ENCODE data around the gene GREB1. TPM values are rescaled to one million over a fixed set of nuclear protein-coding genes. Genes with fewer than 3 reads are reported as not detected.

The GREB1 gene
- total and polyA plus RNA-seq, 7 experiments from 2014 or later: 0.14 to 0.82 (median 0.25) TPM; not detected in 3

GRCh38 chr2:11509657-11510360 lies 24.0 kb upstream of the GREB1 start:
- intact Hi-C loops (cut with micrococcal nuclease): no loop called here

GRCh38 chr2:11512431-11512830 lies 21.4 kb upstream of the GREB1 start:
- ChIA-PET POLR2A (no interaction called here), CTCF (no interaction called here)
- no peaks in the 10 kb centered on the region for H3K4me1 Mint-ChIP-seq
- no peaks in the 10 kb centered on the region for H3K36me3 ChIP-seq (ENCODE audit: control insufficient read depth in 2 of 3, insufficient read depth in 3 of 3, low read length in 3 of 3)
- DNase-seq: no peak
- H3K27me3 ChIP-seq (ENCODE audit: control insufficient read depth in 2 of 2, insufficient read depth in 2 of 2, low read length in 2 of 2): no peaks in the 10 kb centered on the region
- H3K9me3 Mint-ChIP-seq: no peaks in the 10 kb centered on the region
- no peak overlapping the region for H3K4me3 Mint-ChIP-seq
- no peak for ATAC-seq
- intact Hi-C loops (cut with micrococcal nuclease): no loop called here
- H3K27me3 Mint-ChIP-seq: peaks cover 5 to 29% (median 12%) of the 10 kb centered on the region in 5 donors
- H3K27ac ChIP-seq (ENCODE audit: low read depth, low read length): no peak overlapping the region
- H3K36me3 Mint-ChIP-seq: no peaks in the 10 kb centered on the region
- H3K4me1 ChIP-seq (ENCODE audit: control insufficient read depth in 2 of 2, insufficient read depth in 2 of 2, low read length in 2 of 2): no peaks in the 10 kb centered on the region
- H3K27ac Mint-ChIP-seq: no peak overlapping the region
- H3K9me3 ChIP-seq (ENCODE audit: control insufficient read depth in 2 of 3, low read length in 3 of 3): no peaks in the 10 kb centered on the region
- H3K4me3 ChIP-seq (ENCODE audit: low read length): no peak overlapping the region

More at GRCh38 chr2:11509657-11510360, 24.0 kb upstream of the GREB1 start:
- DNase-seq (no peak), ATAC-seq (no peak)
- Mint-ChIP-seq H3K27ac (no peak overlapping the region), H3K4me3 (no peak overlapping the region), H3K9me3 (no peaks in the 10 kb centered on the region), H3K27me3 (peaks cover under 1 to 28% (median 13%) of the 10 kb centered on the region in 5 donors), H3K4me1 (no peaks in the 10 kb centered on the region), H3K36me3 (no peaks in the 10 kb centered on the region)
- Histone ChIP-seq H3K4me3 (ENCODE audit: low read length) (no peak overlapping the region), H3K27me3 (ENCODE audit: control insufficient read depth in 2 of 2, insufficient read depth in 2 of 2, low read length in 2 of 2) (no peaks in the 10 kb centered on the region), H3K9me3 (ENCODE audit: control insufficient read depth in 2 of 3, low read length in 3 of 3) (no peaks in the 10 kb centered on the region), H3K27ac (ENCODE audit: low read depth, low read length) (no peak overlapping the region), H3K36me3 (ENCODE audit: control insufficient read depth in 2 of 3, insufficient read depth in 3 of 3, low read length in 3 of 3) (no peaks in the 10 kb centered on the region), H3K4me1 (ENCODE audit: control insufficient read depth in 2 of 2, insufficient read depth in 2 of 2, low read length in 2 of 2) (no peaks in the 10 kb centered on the region)
- ChIA-PET POLR2A (no interaction called here), CTCF (no interaction called here)

GRCh38 chr2:11513319-11513718 lies 20.5 kb upstream of the GREB1 start:
- Histone ChIP-seq H3K4me1 (ENCODE audit: control insufficient read depth in 2 of 2, insufficient read depth in 2 of 2, low read length in 2 of 2) (no peaks in the 10 kb centered on the region), H3K27me3 (ENCODE audit: control insufficient read depth in 2 of 2, insufficient read depth in 2 of 2, low read length in 2 of 2) (no peaks in the 10 kb centered on the region), H3K4me3 (ENCODE audit: low read length) (no peak overlapping the region), H3K9me3 (ENCODE audit: control insufficient read depth in 2 of 3, low read length in 3 of 3) (no peaks in the 10 kb centered on the region), H3K36me3 (ENCODE audit: control insufficient read depth in 2 of 3, insufficient read depth in 3 of 3, low read length in 3 of 3) (no peaks in the 10 kb centered on the region), H3K27ac (ENCODE audit: low read depth, low read length) (no peak overlapping the region)
- POLR2A ChIA-PET: no interaction called here
- peaks cover 0 to 7% (median 0%) of the 10 kb centered on the region in 11 donors for H3K9me3 Mint-ChIP-seq
- DNase-seq: no peak
- H3K27ac Mint-ChIP-seq: no peak overlapping the region
- H3K4me3 Mint-ChIP-seq: no peak overlapping the region
- peaks cover 5 to 30% (median 12%) of the 10 kb centered on the region in 5 donors for H3K27me3 Mint-ChIP-seq
- no peaks in the 10 kb centered on the region for H3K36me3 Mint-ChIP-seq
- CTCF ChIA-PET: no interaction called here
- no peak for ATAC-seq
- no peaks in the 10 kb centered on the region for H3K4me1 Mint-ChIP-seq
- intact Hi-C loops (cut with micrococcal nuclease): no loop called here

GRCh38 chr2:11514081-11514730 lies 19.6 kb upstream of the GREB1 start:
- Histone ChIP-seq H3K4me1 (ENCODE audit: control insufficient read depth in 2 of 2, insufficient read depth in 2 of 2, low read length in 2 of 2) (no peaks in the 10 kb centered on the region), H3K9me3 (ENCODE audit: control insufficient read depth in 2 of 3, low read length in 3 of 3) (no peaks in the 10 kb centered on the region), H3K4me3 (ENCODE audit: low read length) (no peak overlapping the region), H3K27me3 (ENCODE audit: control insufficient read depth in 2 of 2, insufficient read depth in 2 of 2, low read length in 2 of 2) (no peaks in the 10 kb centered on the region), H3K36me3 (ENCODE audit: control insufficient read depth in 2 of 3, insufficient read depth in 3 of 3, low read length in 3 of 3) (no peaks in the 10 kb centered on the region), H3K27ac (ENCODE audit: low read depth, low read length) (no peak overlapping the region)
- ATAC-seq: no peak
- H3K27ac Mint-ChIP-seq: no peak overlapping the region
- H3K36me3 Mint-ChIP-seq: no peaks in the 10 kb centered on the region
- no peaks in the 10 kb centered on the region for H3K4me1 Mint-ChIP-seq
- CTCF ChIA-PET: no interaction called here
- peaks cover 5 to 30% (median 12%) of the 10 kb centered on the region in 5 donors for H3K27me3 Mint-ChIP-seq
- H3K4me3 Mint-ChIP-seq: no peak overlapping the region
- intact Hi-C loops (cut with micrococcal nuclease): no loop called here
- POLR2A ChIA-PET: no interaction called here
- no peak for DNase-seq
- H3K9me3 Mint-ChIP-seq: peaks cover 0 to 16% (median 2%) of the 10 kb centered on the region in 11 donors

- Mint-ChIP-seq H3K9me3 (peaks cover 0 to 22% (median 4%) of the 10 kb centered on the region in 11 donors), H3K4me3 (no peak overlapping the region), H3K27me3 (peaks cover 5 to 30% (median 12%) of the 10 kb centered on the region in 5 donors), H3K36me3 (no peaks in the 10 kb centered on the region), H3K27ac (no peak overlapping the region), H3K4me1 (no peaks in the 10 kb centered on the region)
- no peak for DNase-seq
- intact Hi-C loops (cut with micrococcal nuclease): no loop called here
- Histone ChIP-seq H3K4me1 (ENCODE audit: control insufficient read depth in 2 of 2, insufficient read depth in 2 of 2, low read length in 2 of 2) (no peaks in the 10 kb centered on the region), H3K27me3 (ENCODE audit: control insufficient read depth in 2 of 2, insufficient read depth in 2 of 2, low read length in 2 of 2) (no peaks in the 10 kb centered on the region), H3K4me3 (ENCODE audit: low read length) (no peak overlapping the region), H3K36me3 (ENCODE audit: control insufficient read depth in 2 of 3, insufficient read depth in 3 of 3, low read length in 3 of 3) (no peaks in the 10 kb centered on the region), H3K27ac (ENCODE audit: low read depth, low read length) (no peak overlapping the region), H3K9me3 (ENCODE audit: control insufficient read depth in 2 of 3, low read length in 3 of 3) (no peaks in the 10 kb centered on the region)
- POLR2A ChIA-PET: no interaction called here
- ATAC-seq: no peak
- CTCF ChIA-PET: no interaction called here
Observed at GRCh38 chr2:11514904-11515303, 18.9 kb upstream of the GREB1 start.

GRCh38 chr2:11515490-11515981 lies 18.3 kb upstream of the GREB1 start:
- POLR2A ChIA-PET: no interaction called here
- intact Hi-C loops (cut with micrococcal nuclease): no loop called here

More at GRCh38 chr2:11515490-11515981, 18.3 kb upstream of the GREB1 start:
- Histone ChIP-seq H3K4me1 (ENCODE audit: control insufficient read depth in 2 of 2, insufficient read depth in 2 of 2, low read length in 2 of 2) (no peaks in the 10 kb centered on the region), H3K36me3 (ENCODE audit: control insufficient read depth in 2 of 3, insufficient read depth in 3 of 3, low read length in 3 of 3) (no peaks in the 10 kb centered on the region), H3K9me3 (ENCODE audit: control insufficient read depth in 2 of 3, low read length in 3 of 3) (no peaks in the 10 kb centered on the region), H3K27ac (ENCODE audit: low read depth, low read length) (no peak overlapping the region), H3K27me3 (ENCODE audit: control insufficient read depth in 2 of 2, insufficient read depth in 2 of 2, low read length in 2 of 2) (no peaks in the 10 kb centered on the region), H3K4me3 (ENCODE audit: low read length) (no peak overlapping the region)
- Mint-ChIP-seq H3K27me3 (peaks cover 5 to 30% (median 12%) of the 10 kb centered on the region in 5 donors), H3K36me3 (peaks cover 0 to 5% (median 0%) of the 10 kb centered on the region in 5 donors), H3K4me3 (no peak overlapping the region), H3K9me3 (peaks cover 2 to 28% (median 6%) of the 10 kb centered on the region in 11 donors), H3K27ac (no peak overlapping the region), H3K4me1 (no peaks in the 10 kb centered on the region)
- DNase-seq: no peak
- CTCF ChIA-PET: no interaction called here
- ATAC-seq: no peak

All from naive thymus-derived CD4-positive, alpha-beta T cell (primary cell).